BE2C (cell line): Measurements from ENCODE around the gene GAN.

Source experiments
- DNase-seq: peaks from one replicate; pipeline ENCODE4 v3.0.0-alpha.2; 2020
- H3K27me3 ChIP-seq: fragments of 250-450 bp; sonication (Bioruptor Pico); 2 replicates; pipeline ENCODE4 v1.5.1; 2020; ENCODE audit warnings: mild to moderate bottlenecking
- H3K36me3 ChIP-seq: fragments of 250-450 bp; sonication (Bioruptor Pico); 2 replicates; pipeline ENCODE4 v1.5.1; 2020; ENCODE audit warnings: mild to moderate bottlenecking
- H3K4me1 ChIP-seq: fragments of 250-450 bp; sonication (Bioruptor Pico); 2 replicates; pipeline ENCODE4 v1.5.1; 2020
- H3K4me3 ChIP-seq: 2 replicates; pipeline ENCODE4 v1.5.1; 2011; ENCODE audit warnings: low read depth, low read length
- H3K9me3 ChIP-seq: fragments of 250-450 bp; sonication (Bioruptor Pico); 2 replicates; pipeline ENCODE4 v1.5.1; 2020
- TF ChIP-seq, protein P1 (sequence below): IDR thresholded peaks from 2 replicates; pipeline ENCODE4 v1.5.1; 2012; ENCODE audit warnings: mild to moderate bottlenecking, low read depth, low read length

GAN gene

DNA sequence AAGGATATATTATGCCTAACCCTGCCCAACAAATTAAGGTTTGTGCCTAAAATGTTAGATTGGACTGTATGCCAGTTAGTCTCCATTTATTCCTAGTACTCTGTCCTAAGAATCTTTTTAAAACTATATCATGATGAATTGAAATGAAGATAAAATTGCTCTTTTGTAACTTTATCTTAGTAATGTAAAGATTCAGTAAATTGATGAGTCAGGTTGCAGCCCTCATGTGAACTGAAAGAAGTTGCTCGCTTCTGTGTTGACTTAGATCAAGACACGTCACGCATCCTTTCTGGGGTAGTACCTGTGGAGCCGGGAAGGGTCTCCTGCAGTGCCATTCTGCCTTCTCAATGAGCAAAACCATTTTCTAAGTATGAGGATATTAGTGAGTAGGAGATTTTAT lies 63.3 kb downstream of the GAN start:
- TF ChIP-seq, protein P1, sequence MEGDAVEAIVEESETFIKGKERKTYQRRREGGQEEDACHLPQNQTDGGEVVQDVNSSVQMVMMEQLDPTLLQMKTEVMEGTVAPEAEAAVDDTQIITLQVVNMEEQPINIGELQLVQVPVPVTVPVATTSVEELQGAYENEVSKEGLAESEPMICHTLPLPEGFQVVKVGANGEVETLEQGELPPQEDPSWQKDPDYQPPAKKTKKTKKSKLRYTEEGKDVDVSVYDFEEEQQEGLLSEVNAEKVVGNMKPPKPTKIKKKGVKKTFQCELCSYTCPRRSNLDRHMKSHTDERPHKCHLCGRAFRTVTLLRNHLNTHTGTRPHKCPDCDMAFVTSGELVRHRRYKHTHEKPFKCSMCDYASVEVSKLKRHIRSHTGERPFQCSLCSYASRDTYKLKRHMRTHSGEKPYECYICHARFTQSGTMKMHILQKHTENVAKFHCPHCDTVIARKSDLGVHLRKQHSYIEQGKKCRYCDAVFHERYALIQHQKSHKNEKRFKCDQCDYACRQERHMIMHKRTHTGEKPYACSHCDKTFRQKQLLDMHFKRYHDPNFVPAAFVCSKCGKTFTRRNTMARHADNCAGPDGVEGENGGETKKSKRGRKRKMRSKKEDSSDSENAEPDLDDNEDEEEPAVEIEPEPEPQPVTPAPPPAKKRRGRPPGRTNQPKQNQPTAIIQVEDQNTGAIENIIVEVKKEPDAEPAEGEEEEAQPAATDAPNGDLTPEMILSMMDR: no peak
- H3K4me3 ChIP-seq: no peak overlapping the region
- no peak for DNase-seq
- peaks cover 21% of the 10 kb centered on the region for H3K36me3 ChIP-seq
- no peaks in the 10 kb centered on the region for H3K27me3 ChIP-seq
- H3K9me3 ChIP-seq: no peaks in the 10 kb centered on the region
- H3K4me1 ChIP-seq: 0 out of 2 replicates have a peak, but pooled peaks cover 2% of the 10 kb centered on the region

DNA sequence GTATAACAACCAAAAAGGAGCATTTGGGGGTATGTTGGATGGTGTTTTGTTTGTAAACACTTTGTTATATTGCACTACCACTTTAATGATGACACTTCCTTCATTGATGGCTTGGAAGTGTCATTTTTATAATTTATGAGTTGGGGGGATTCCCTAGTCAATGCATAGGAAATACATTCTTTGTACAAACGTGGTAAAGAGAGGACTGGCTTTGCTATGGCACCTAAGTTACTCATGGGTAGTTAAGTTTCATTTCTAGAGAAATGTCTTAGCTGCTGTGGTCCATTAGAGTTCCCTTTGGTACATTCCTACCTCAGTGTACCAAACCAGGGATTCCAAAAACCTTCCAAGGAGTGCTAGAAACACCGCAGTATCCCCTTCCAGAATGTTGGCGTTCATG lies 66.2 kb downstream of the GAN start:
- TF ChIP-seq, protein P1: no peak

DNA sequence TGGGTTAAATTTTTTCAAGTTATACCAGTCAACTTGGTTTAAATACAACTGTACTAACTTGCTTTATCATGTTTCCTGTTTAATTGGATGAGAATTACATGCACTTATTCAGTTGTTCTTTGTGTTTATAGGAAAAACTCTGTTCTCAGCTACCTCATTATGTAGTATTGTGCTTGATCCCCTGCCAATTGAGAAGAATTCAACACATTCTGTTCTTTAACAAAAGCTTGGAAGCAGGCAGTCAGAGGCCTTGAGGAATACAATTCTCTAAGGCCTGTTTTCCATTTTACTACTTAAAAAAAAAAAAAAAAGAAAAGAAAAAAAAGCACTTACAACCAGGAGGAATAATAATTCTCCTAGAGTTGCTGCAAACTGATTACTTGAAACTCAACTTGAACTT lies 69.2 kb downstream of the GAN start:
- DNase-seq: no peak
- H3K27me3 ChIP-seq: no peaks in the 10 kb centered on the region

More for the DNA sequence above, 66.2 kb downstream of the GAN start:
- Histone ChIP-seq H3K9me3 (no peaks in the 10 kb centered on the region), H3K27me3 (no peaks in the 10 kb centered on the region), H3K4me3 (no peak overlapping the region), H3K36me3 (peaks cover 11% of the 10 kb centered on the region), H3K4me1 (0 out of 2 replicates have a peak, but pooled peaks cover 2% of the 10 kb centered on the region)
- DNase-seq: no peak

DNA sequence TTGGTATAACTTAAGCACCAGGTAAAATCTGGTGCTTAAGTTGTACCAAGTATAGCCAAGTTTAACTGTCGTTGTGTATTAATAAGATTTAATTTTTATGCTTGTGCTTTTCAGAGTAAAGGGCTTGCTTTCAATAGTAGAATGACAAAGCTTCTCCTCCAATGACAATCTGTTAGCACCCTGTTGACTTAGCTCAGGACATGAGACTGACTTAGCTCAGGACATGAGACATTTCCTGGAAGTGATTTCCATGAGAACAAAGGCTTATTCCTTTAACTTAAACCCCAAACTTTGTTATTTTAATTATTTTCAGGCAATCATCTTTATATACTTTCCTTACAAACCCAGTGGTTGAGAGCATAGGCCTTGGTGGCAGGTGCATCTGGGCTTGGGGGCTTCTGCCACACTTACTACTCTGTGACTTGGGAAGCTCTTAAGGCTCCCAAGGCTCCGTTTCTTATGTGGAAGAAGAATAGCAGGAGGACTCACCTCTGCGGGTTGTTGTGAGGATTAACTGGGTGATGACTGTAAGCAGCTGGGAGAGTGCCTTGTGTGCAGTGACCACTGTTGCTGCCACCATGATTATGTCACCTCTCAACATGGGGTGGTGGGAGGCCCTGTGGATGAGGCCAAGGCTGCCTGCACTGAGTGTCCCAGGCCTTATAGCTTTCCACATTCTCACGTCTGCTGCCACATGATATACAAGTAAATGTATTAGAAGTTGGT lies 70.4 kb downstream of the GAN start:
- TF ChIP-seq, protein P1: no peak
- Histone ChIP-seq H3K4me1 (no peaks in the 10 kb centered on the region), H3K4me3 (no peak overlapping the region), H3K27me3 (no peaks in the 10 kb centered on the region), H3K9me3 (no peaks in the 10 kb centered on the region), H3K36me3 (no peaks in the 10 kb centered on the region; the same call in 1 of the 2 replicates)
- no peak for DNase-seq

More for the DNA sequence above, 69.2 kb downstream of the GAN start:
- Histone ChIP-seq H3K4me3 (no peak overlapping the region), H3K9me3 (no peaks in the 10 kb centered on the region), H3K4me1 (no peaks in the 10 kb centered on the region), H3K36me3 (no peaks in the 10 kb centered on the region; the same call in 1 of the 2 replicates)
- TF ChIP-seq, protein P1: no peak

DNA sequence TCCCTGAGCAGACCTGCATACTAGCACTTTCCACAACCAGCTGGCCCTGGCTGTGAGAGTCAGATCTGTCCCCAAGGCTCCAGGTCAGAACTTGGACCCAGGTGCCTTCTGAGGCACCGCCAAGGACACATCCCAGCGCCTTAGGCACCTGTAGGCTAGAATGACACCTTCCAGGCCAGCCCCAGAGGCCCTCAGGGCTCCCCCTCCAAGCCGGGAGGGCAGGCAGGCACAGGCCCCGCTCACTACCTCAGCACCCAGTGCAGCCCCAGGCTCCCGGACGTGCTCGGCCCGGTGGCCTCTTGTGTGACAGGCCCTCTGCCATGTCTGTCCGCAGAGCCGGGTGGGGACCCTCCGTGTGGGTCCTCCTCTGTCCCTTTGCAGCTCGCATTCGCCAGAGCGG lies 73.6 kb downstream of the GAN start:
- no peak for DNase-seq
- Histone ChIP-seq H3K4me1 (no peaks in the 10 kb centered on the region), H3K27me3 (no peaks in the 10 kb centered on the region), H3K4me3 (no peak overlapping the region), H3K36me3 (no peaks in the 10 kb centered on the region), H3K9me3 (no peaks in the 10 kb centered on the region)
- TF ChIP-seq, protein P1: no peak

DNA sequence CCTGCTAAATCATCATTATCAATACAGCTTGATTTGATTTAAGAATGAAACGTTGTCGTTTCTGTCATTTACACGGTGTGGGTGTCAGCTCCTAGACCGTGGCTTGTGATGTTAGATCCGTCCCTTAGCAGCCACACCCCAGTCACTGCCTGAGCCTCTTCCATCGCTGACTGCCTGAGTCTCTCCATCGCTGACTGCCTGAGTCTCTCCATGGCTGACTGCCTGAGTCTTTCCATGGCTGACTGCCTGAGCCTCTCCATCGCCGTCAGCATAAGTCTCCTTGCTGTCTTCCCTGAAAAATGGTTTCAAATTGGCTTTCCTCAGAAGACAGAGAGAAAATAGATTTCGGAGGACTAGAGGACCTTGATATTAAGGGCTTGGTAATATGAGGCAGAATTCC lies 76.1 kb downstream of the GAN start:
- TF ChIP-seq, protein P1: no peak
- Histone ChIP-seq H3K4me1 (no peaks in the 10 kb centered on the region), H3K9me3 (no peaks in the 10 kb centered on the region), H3K4me3 (no peak overlapping the region), H3K27me3 (no peaks in the 10 kb centered on the region), H3K36me3 (no peaks in the 10 kb centered on the region)
- no peak for DNase-seq
